A549 (cell line): ENCODE measurements around the gene SLC26A8. TPM values are rescaled to one million over a fixed set of nuclear protein-coding genes. Genes with fewer than 3 reads are reported as not detected.

Source experiments
- ATAC-seq, 2 experiments: fragments of 200-7000 bp in 1 of 2; fragments of >200 bp in 1 of 2; cut with Nextera tagmentation in 1 of 2; cut with Tn5 transposase in 1 of 2; 3 replicates each; pipeline versions ENCODE4 v1.8.0 to v1.9.1; 2018 to 2020; ENCODE audit warnings: mild to moderate bottlenecking in 1 of 2, moderate library complexity in 1 of 2
- CTCF ChIA-PET: fragments of 300-600 bp; sonication (Branson Sonifier 250); formaldehyde crosslinking; extraction: SDS; loops from one replicate; lab custom pipeline; 2021; ENCODE audit warnings: antibody characterized with exemption, inconsistent platforms; lab: Yijun Ruan, JAX
- POLR2A ChIA-PET: fragments of 350-600 bp; formaldehyde crosslinking; extraction: SDS; loops from one replicate; lab custom pipeline; 2021; ENCODE audit warnings: antibody characterized with exemption, inconsistent platforms; lab: Yijun Ruan, JAX
- DNase-seq, 2 experiments: peaks; one replicate each; pipeline versions ENCODE4 v3.0.0 to v3.0.0-alpha.2; 2011 to 2016; ENCODE audit warnings: low read depth in 1 of 2, low spot score in 1 of 2
- FAIRE-seq: peaks from 2 replicates; lab custom pipeline; 2011; peaks lifted over from hg19 to GRCh38; lab: Jason Lieb, UNC
- H3K27ac ChIP-seq, 2 experiments: fragments of >200 bp; sonication (Bioruptor Twin); formaldehyde crosslinking; 3 replicates each; pipeline ENCODE4 v1.5.1; 2016 to 2017
- H3K4me1 ChIP-seq: fragments of >200 bp; sonication (Bioruptor Twin); formaldehyde crosslinking; 3 replicates; pipeline ENCODE4 v1.6.1; 2016
- H3K4me2 ChIP-seq: fragments of >200 bp; sonication (Bioruptor Twin); formaldehyde crosslinking; 3 replicates; pipeline ENCODE4 v1.6.1; 2016
- H3K4me3 ChIP-seq: fragments of >200 bp; sonication (Bioruptor Twin); formaldehyde crosslinking; 3 replicates; pipeline ENCODE4 v1.5.1; 2016
- H3K9me3 ChIP-seq: fragments of >200 bp; sonication (Bioruptor Twin); formaldehyde crosslinking; 3 replicates; pipeline ENCODE4 v1.6.1; 2016
- ATOH8 ChIP-seq: fragments of 250-450 bp; sonication (Bioruptor Pico); IDR thresholded peaks from 2 replicates; pipeline ENCODE4 v1.5.0; 2020; ENCODE audit warnings: low read depth, mild to moderate bottlenecking, moderate library complexity
- CHD2 ChIP-seq: fragments of 150-350 bp; IDR thresholded peaks from 2 replicates; pipeline ENCODE4 v1.6.1; 2014; ENCODE audit warnings: low read length; ENCODE audit not compliant: partially characterized antibody
- CHD4 ChIP-seq: fragments of 200-600 bp; sonication (generic); IDR thresholded peaks from 2 replicates; pipeline ENCODE4 v1.6.1; 2016; ENCODE audit warnings: antibody characterized with exemption, mild to moderate bottlenecking, borderline replicate concordance
- E2F6 ChIP-seq: IDR thresholded peaks from 2 replicates; pipeline ENCODE4 v1.6.1; 2012; ENCODE audit warnings: low read depth, borderline replicate concordance
- ELK1 ChIP-seq: fragments of 150-350 bp; IDR thresholded peaks from 2 replicates; pipeline ENCODE4 v1.6.1; 2014; ENCODE audit warnings: low read depth, mild to moderate bottlenecking, low read length
- EP300 ChIP-seq, 2 experiments: fragments of >200 bp; sonication (Bioruptor Twin); formaldehyde crosslinking; IDR thresholded peaks; 2 replicates in 1 of 2; 3 replicates in 1 of 2; pipeline ENCODE4 v1.6.1; 2016 to 2017
- ESRRA ChIP-seq: fragments of 150-350 bp; IDR thresholded peaks from 2 replicates; pipeline ENCODE4 v1.6.1; 2014; ENCODE audit warnings: mild to moderate bottlenecking, low read length, borderline replicate concordance
- FOSB ChIP-seq: fragments of 250-450 bp; sonication (Bioruptor Pico); IDR thresholded peaks from 2 replicates; pipeline ENCODE4 v1.5.0; 2020; ENCODE audit warnings: mild to moderate bottlenecking, moderate library complexity
- FOSL2 ChIP-seq, 2 experiments: fragments of 450-650 bp in 1 of 2; fragments of >200 bp in 1 of 2; sonication (Bioruptor Twin) in 1 of 2; formaldehyde crosslinking; IDR thresholded peaks; 2 replicates each; pipeline versions ENCODE4 v1.5.0 to v1.6.1; 2016 to 2020; ENCODE audit warnings: mild to moderate bottlenecking in 1 of 2, moderate library complexity in 1 of 2
- FOXS1 ChIP-seq: fragments of 250-450 bp; sonication (Bioruptor Pico); IDR thresholded peaks from 2 replicates; pipeline ENCODE4 v1.5.0; 2020; ENCODE audit warnings: mild to moderate bottlenecking, moderate library complexity
- JUN ChIP-seq, 2 experiments: fragments of >200 bp; sonication (Bioruptor Twin); formaldehyde crosslinking; IDR thresholded peaks; 2 replicates in 1 of 2; 3 replicates in 1 of 2; pipeline ENCODE4 v1.6.1; 2016 to 2017
- JUNB ChIP-seq: fragments of >200 bp; sonication (Bioruptor Twin); formaldehyde crosslinking; IDR thresholded peaks from 2 replicates; pipeline ENCODE4 v1.6.1; 2016
- KDM5A ChIP-seq: fragments of 200-600 bp; sonication (generic); IDR thresholded peaks from 2 replicates; pipeline ENCODE4 v1.6.1; 2016; ENCODE audit warnings: antibody characterized with exemption, mild to moderate bottlenecking
- MAFK ChIP-seq: fragments of 450-650 bp; IDR thresholded peaks from 2 replicates; pipeline ENCODE4 v1.6.1; 2014; ENCODE audit not compliant: partially characterized antibody
- MAZ ChIP-seq: fragments of 150-350 bp; IDR thresholded peaks from 2 replicates; pipeline ENCODE4 v1.6.1; 2014; ENCODE audit warnings: antibody characterized with exemption, low read depth, low read length, borderline replicate concordance
- NFE2L2 ChIP-seq: fragments of 150-350 bp; conservative IDR thresholded peaks from 2 replicates; pipeline ENCODE4 v1.6.1; 2014; ENCODE audit warnings: low read length
- NR3C1 ChIP-seq: fragments of >200 bp; sonication (Bioruptor Twin); formaldehyde crosslinking; IDR thresholded peaks from 3 replicates; pipeline ENCODE4 v1.6.1; 2017
- POLR2A ChIP-seq: IDR thresholded peaks from 2 replicates; pipeline ENCODE4 v1.6.1; 2012; ENCODE audit warnings: mild to moderate bottlenecking, low read length
- POLR2AphosphoS2 ChIP-seq: conservative IDR thresholded peaks from 2 replicates; pipeline ENCODE4 v1.6.1; 2012; ENCODE audit warnings: low read length, improper control_type of control experiment, inconsistent platforms
- RAD21 ChIP-seq, 2 experiments: fragments of >200 bp in 1 of 2; sonication (Bioruptor Twin) in 1 of 2; formaldehyde crosslinking in 1 of 2; IDR thresholded peaks in 1 of 2; conservative IDR thresholded peaks in 1 of 2; 2 replicates in 1 of 2; 3 replicates in 1 of 2; pipeline ENCODE4 v1.6.1; 2012 to 2018; ENCODE audit warnings: inconsistent platforms in 1 of 2
- RARB ChIP-seq: fragments of 250-450 bp; sonication (Bioruptor Pico); IDR thresholded peaks from 2 replicates; pipeline ENCODE4 v1.8.0; 2021; ENCODE audit warnings: mild to moderate bottlenecking, moderate library complexity
- SREBF2 ChIP-seq: fragments of 450-650 bp; IDR thresholded peaks from 2 replicates; pipeline ENCODE4 v1.6.1; 2014; ENCODE audit warnings: mild to moderate bottlenecking, moderate library complexity
- USF2 ChIP-seq: fragments of 450-650 bp; IDR thresholded peaks from 2 replicates; pipeline ENCODE4 v1.6.1; 2014; ENCODE audit warnings: antibody characterized with exemption
- ZSCAN20 ChIP-seq: fragments of 250-450 bp; sonication (Bioruptor Pico); IDR thresholded peaks from 2 replicates; pipeline ENCODE4 v1.8.0; 2022; ENCODE audit warnings: mild to moderate bottlenecking, moderate library complexity
- WGBS: methylation state at CpG from one replicate; pipeline ENCODE4 v1.1.6; 2017; ENCODE audit errors: missing lambda C conversion rate; 5-methylcytosine and 5-hydroxymethylcytosine counted together
- polyA plus RNA-seq, 4 experiments: library from polyadenylated mRNA; depleted of rRNA in 3 of 4; stranded (reverse); fragments of >200 nt; fragmentation: RNase III in 1 of 4; extraction: RNeasy Plus Mini Kit Qiagen cat#74134 plus additional on column Dnase treatment in 1 of 4; gene quantifications; 2 replicates in 3 of 4; 3 replicates in 1 of 4; pipeline ENCODE4 v1.2.3, GENCODE V29; 2011 to 2017

The SLC26A8 gene
- polyA plus RNA-seq, 2 of the 4 experiments (the other 2 are of a cell fraction) = not detected

GRCh38 chr6:35955521-35955920 lies 68.9 kb downstream of the SLC26A8 start:
- Histone ChIP-seq H3K27ac (no peak overlapping the region), H3K4me2 (no peak overlapping the region), H3K9me3 (no peaks in the 10 kb centered on the region), H3K4me1 (peaks cover 6% of the 10 kb centered on the region; the same call in 1 of the 3 replicates), H3K4me3 (no peak overlapping the region)
- DNase-seq (no peak), ATAC-seq (no peak), FAIRE-seq (no peak)
- TF ChIP-seq KDM5A (no peak), ZSCAN20 (CRISPR knock-in tag) (no peak), RAD21 (conservative IDR thresholded peaks at IDR 0.05 in 1 of 2, IDR thresholded peaks at IDR 0.05 in 1 of 2) (no peak), NR3C1 (no peak), ESRRA (no peak)
- CTCF ChIA-PET = interaction anchor here (1.4 kb wide), 1 partner anchor 72 kb away, joined by 6 read pairs; the partner anchor contains the start of gene MAPK14
- POLR2A ChIA-PET = no interaction called here
- WGBS = 78% methylated on average over 5 of the region's 5 CpGs

GRCh38 chr6:35955071-35955470 lies 69.4 kb downstream of the SLC26A8 start:
- no peak for TF ChIP-seq ELK1
- no peak for TF ChIP-seq EP300 (IDR thresholded peaks at IDR 0.05)
- TF ChIP-seq MAZ = no peak
- TF ChIP-seq SREBF2 = no peak
- TF ChIP-seq MAFK = no peak
- TF ChIP-seq POLR2AphosphoS2 = no peak
- no peak for TF ChIP-seq USF2
- no peak for TF ChIP-seq JUNB
- no peak for TF ChIP-seq NFE2L2
- no peak for TF ChIP-seq RARB (CRISPR knock-in tag)
- no peak for TF ChIP-seq FOXS1 (CRISPR knock-in tag)
- TF ChIP-seq CHD2 = no peak
- TF ChIP-seq POLR2A = no peak
- TF ChIP-seq CHD4 = no peak
- TF ChIP-seq E2F6 = no peak
- no peak for TF ChIP-seq JUN (IDR thresholded peaks at IDR 0.05)
- no peak for TF ChIP-seq ZSCAN20 (CRISPR knock-in tag)
- TF ChIP-seq ATOH8 (CRISPR knock-in tag) = no peak
- no peak for TF ChIP-seq FOSB (CRISPR knock-in tag)
- TF ChIP-seq FOSL2 (IDR thresholded peaks at IDR 0.05) = no peak
- TF ChIP-seq FOSL2 (CRISPR knock-in tag; IDR thresholded peaks at IDR 0.05) = no peak
- ATAC-seq = no peak
- POLR2A ChIA-PET = no interaction called here

More at GRCh38 chr6:35955071-35955470, 69.4 kb downstream of the SLC26A8 start:
- Histone ChIP-seq H3K27ac (no peak overlapping the region), H3K9me3 (no peaks in the 10 kb centered on the region), H3K4me3 (no peak overlapping the region), H3K4me1 (peaks cover 6% of the 10 kb centered on the region; the same call in 1 of the 3 replicates), H3K4me2 (no peak overlapping the region)
- DNase-seq (no peak), FAIRE-seq (no peak)
- 88% methylated on average over 8 of the region's 8 CpGs for WGBS
- CTCF ChIA-PET = interaction anchor here (1.4 to 1.7 kb wide), 2 partner anchors 12 to 72 kb away, joined by 4 to 6 read pairs; partner anchors contain the start of gene MAPK14
